ENCODE data around the gene VARS2. TPM values are rescaled to one million over a fixed set of nuclear protein-coding genes. Genes with fewer than 3 reads are reported as not detected.

Gene VARS2
- polyA plus RNA-seq, 1 of the 3 experiments (the other 2 are of a cell fraction): 31.2 TPM

- Histone ChIP-seq H2AFZ (ENCODE audit: low read depth) (no peak within 1 kb of the TSS), H3K36me3 (replicated peaks in 1 of 2; ENCODE audit: control insufficient read depth in 1 of 2, insufficient read depth in 2 of 2, low read length in 1 of 2) (no peaks in the 10 kb centered on the region), H3K9me3 (no peaks in the 10 kb centered on the region), H3K9me2 (no peaks in the 10 kb centered on the region), H3K4me1 (ENCODE audit: control insufficient read depth in 1 of 2, insufficient read depth in 2 of 2, low read depth in 1 of 2, low read length in 1 of 2) (no peaks in the 10 kb centered on the region), H4K20me1 (ENCODE audit: insufficient read depth) (no peaks in the 10 kb centered on the region), H3K4me2 (no peak within 1 kb of the TSS), H3F3A (replicated peaks; ENCODE audit: insufficient read depth) (no peaks in the 10 kb centered on the region), H3K9ac (no peak within 1 kb of the TSS), H3K4me3 (ENCODE audit: low read depth in 2 of 2, low read length in 1 of 2) (no peak within 1 kb of the TSS), H3K79me2 (ENCODE audit: insufficient read depth) (no peaks in the 10 kb centered on the region), H3K27me3 (ENCODE audit: insufficient read depth) (no peaks in the 10 kb centered on the region), H3K27ac (ENCODE audit: low read depth in 2 of 2, low read length in 1 of 2) (no peak within 1 kb of the TSS)
- CTCF ChIA-PET: interaction anchor here (1.9 kb wide), 1 partner anchor 9 kb away, joined by 6 read pairs; the partner anchor contains the start of gene MUCL3
- POLR2A ChIA-PET: no interaction called here
- DNase-seq: no peak
- TF ChIP-seq GATA2 (CRISPR knock-in tag; IDR thresholded peaks at IDR 0.05): no peak
- TF ChIP-seq REST (IDR thresholded peaks at IDR 0.05; ENCODE audit: low read depth, low read length): no peak
- no peak for TF ChIP-seq MEF2A (IDR thresholded peaks at IDR 0.05; ENCODE audit: borderline replicate concordance, low read depth)
- no peak for TF ChIP-seq PBX3 (IDR thresholded peaks at IDR 0.05)
- WGBS (ENCODE audit: low lambda C conversion rate): 57% methylated on average over 5 of the region's 7 CpGs
These were observed 18.1 kb downstream of the VARS2 start, which contains the start of gene SFTA2 for GRCh38 chr6:30931969-30932645. Gene SFTA2 (minus strand): TSS chr6:30932170. CDS start chr6:30932096, 74 bp downstream.

- WGBS (ENCODE audit: low lambda C conversion rate): 56% methylated on average over 3 of the region's 6 CpGs
- H3K9me2 ChIP-seq: no peaks in the 10 kb centered on the region
These were observed 18.8 kb downstream of the VARS2 start for GRCh38 chr6:30932665-30933365.

More at GRCh38 chr6:30932665-30933365, 18.8 kb downstream of the VARS2 start:
- Histone ChIP-seq H3K36me3 (replicated peaks in 1 of 2; ENCODE audit: control insufficient read depth in 1 of 2, insufficient read depth in 2 of 2, low read length in 1 of 2) (no peaks in the 10 kb centered on the region), H3K4me3 (ENCODE audit: low read depth in 2 of 2, low read length in 1 of 2) (no peak overlapping the region), H3K4me1 (ENCODE audit: control insufficient read depth in 1 of 2, insufficient read depth in 2 of 2, low read depth in 1 of 2, low read length in 1 of 2) (no peaks in the 10 kb centered on the region), H3K4me2 (no peak overlapping the region), H3K79me2 (ENCODE audit: insufficient read depth) (no peaks in the 10 kb centered on the region), H3K9me3 (no peaks in the 10 kb centered on the region), H3K27ac (ENCODE audit: low read depth in 2 of 2, low read length in 1 of 2) (no peak overlapping the region), H3F3A (replicated peaks; ENCODE audit: insufficient read depth) (no peaks in the 10 kb centered on the region), H4K20me1 (ENCODE audit: insufficient read depth) (no peaks in the 10 kb centered on the region), H2AFZ (ENCODE audit: low read depth) (no peak overlapping the region), H3K9ac (no peak overlapping the region), H3K27me3 (ENCODE audit: insufficient read depth) (no peaks in the 10 kb centered on the region)
- no peak for DNase-seq
- no peak for TF ChIP-seq MEF2A (IDR thresholded peaks at IDR 0.05; ENCODE audit: borderline replicate concordance, low read depth)
- TF ChIP-seq PBX3 (IDR thresholded peaks at IDR 0.05): no peak
- TF ChIP-seq USF1 (IDR thresholded peaks at IDR 0.05; ENCODE audit: borderline replicate concordance, low read depth): no peak
- TF ChIP-seq EP300 (IDR thresholded peaks at IDR 0.05; ENCODE audit: borderline replicate concordance in 1 of 2, low read depth in 1 of 2, low read length in 1 of 2): no peak
- no peak for TF ChIP-seq YY1 (IDR thresholded peaks at IDR 0.05; ENCODE audit: low read depth)
- POLR2A ChIA-PET: no interaction called here
- CTCF ChIA-PET: interaction anchor here (1.9 kb wide), 1 partner anchor 8 kb away, joined by 6 read pairs; the partner anchor contains the start of gene MUCL3
